WTC11 (cell line): ENCODE results near the gene ISM1. TPM values are rescaled to one million over a fixed set of nuclear protein-coding genes. Genes with fewer than 3 reads are reported as not detected.

Experiments
- AFF4 ChIP-seq: sonication (generic); formaldehyde crosslinking; IDR thresholded peaks from 2 replicates; pipeline ENCODE4 v1.8.1; 2023; ENCODE audit warnings: mild to moderate bottlenecking, missing genetic modification reagents, borderline replicate concordance
- ATF3 ChIP-seq: sonication (generic); formaldehyde crosslinking; conservative IDR thresholded peaks from 2 replicates; pipeline ENCODE4 v1.8.1; 2022; ENCODE audit warnings: mild to moderate bottlenecking, missing genetic modification reagents
- CDX4 ChIP-seq: fragments of 250-450 bp; sonication (Bioruptor Pico); IDR thresholded peaks from 2 replicates; pipeline ENCODE4 v1.9.0; 2021; ENCODE audit warnings: moderate library complexity, mild to moderate bottlenecking, inconsistent platforms, borderline replicate concordance
- EMX1 ChIP-seq: fragments of 250-450 bp; sonication (Bioruptor Pico); IDR thresholded peaks from 2 replicates; pipeline ENCODE4 v1.8.0; 2021; ENCODE audit warnings: mild to moderate bottlenecking
- GRHL2 ChIP-seq: fragments of 250-450 bp; sonication (Bioruptor Pico); IDR thresholded peaks from 2 replicates; pipeline ENCODE4 v1.8.0; 2022; ENCODE audit warnings: mild to moderate bottlenecking, moderate library complexity; ENCODE audit not compliant: insufficient replicate concordance, severe bottlenecking
- JAZF1 ChIP-seq: fragments of 250-450 bp; sonication (Bioruptor Pico); IDR thresholded peaks from 2 replicates; pipeline ENCODE4 v1.9.0; 2021; ENCODE audit warnings: moderate library complexity, mild to moderate bottlenecking, inconsistent platforms
- KAT7 ChIP-seq: sonication (generic); formaldehyde crosslinking; IDR thresholded peaks from 2 replicates; pipeline ENCODE4 v1.8.1; 2023; ENCODE audit warnings: missing genetic modification reagents, mild to moderate bottlenecking, borderline replicate concordance
- MXD4 ChIP-seq: fragments of 250-450 bp; sonication (Bioruptor Pico); IDR thresholded peaks from 2 replicates; pipeline ENCODE4 v1.8.0; 2021; ENCODE audit warnings: mild to moderate bottlenecking, moderate library complexity, borderline replicate concordance
- MYBL2 ChIP-seq: sonication (generic); formaldehyde crosslinking; IDR thresholded peaks from 2 replicates; pipeline ENCODE4 v1.8.1; 2023; ENCODE audit warnings: mild to moderate bottlenecking, moderate library complexity, missing genetic modification reagents
- NFYB ChIP-seq: sonication (generic); formaldehyde crosslinking; conservative IDR thresholded peaks from 2 replicates; pipeline ENCODE4 v1.8.0; 2022; ENCODE audit warnings: low read depth, missing genetic modification reagents
- OVOL2 ChIP-seq: fragments of 250-450 bp; sonication (Bioruptor Pico); IDR thresholded peaks from 2 replicates; pipeline ENCODE4 v1.9.0; 2021; ENCODE audit warnings: mild to moderate bottlenecking, borderline replicate concordance
- RELA ChIP-seq: sonication (generic); formaldehyde crosslinking; IDR thresholded peaks from 2 replicates; pipeline ENCODE4 v1.8.1; 2022; ENCODE audit warnings: missing genetic modification reagents, mild to moderate bottlenecking, borderline replicate concordance
- SMAD4 ChIP-seq: sonication (generic); formaldehyde crosslinking; IDR thresholded peaks from 2 replicates; pipeline ENCODE4 v1.8.0; 2022; ENCODE audit warnings: mild to moderate bottlenecking, missing genetic modification reagents
- TEAD1 ChIP-seq: sonication (generic); formaldehyde crosslinking; IDR thresholded peaks from 2 replicates; pipeline ENCODE4 v1.8.0; 2022; ENCODE audit warnings: mild to moderate bottlenecking, missing genetic modification reagents
- ZBTB21 ChIP-seq: sonication (generic); formaldehyde crosslinking; IDR thresholded peaks from 2 replicates; pipeline ENCODE4 v1.8.1; 2023; ENCODE audit warnings: mild to moderate bottlenecking, missing genetic modification reagents, borderline replicate concordance
- ZNF138 ChIP-seq: sonication (generic); formaldehyde crosslinking; conservative IDR thresholded peaks from 2 replicates; pipeline ENCODE4 v1.8.1; 2022; ENCODE audit warnings: mild to moderate bottlenecking, moderate library complexity, missing genetic modification reagents
- ZNF263 ChIP-seq: sonication (generic); formaldehyde crosslinking; IDR thresholded peaks from 2 replicates; pipeline ENCODE4 v1.8.1; 2022; ENCODE audit warnings: low read depth, mild to moderate bottlenecking, moderate library complexity, missing genetic modification reagents
- ZNF317 ChIP-seq: sonication (generic); formaldehyde crosslinking; IDR thresholded peaks from 2 replicates; pipeline ENCODE4 v1.8.1; 2023; ENCODE audit warnings: low read depth, mild to moderate bottlenecking, moderate library complexity, missing genetic modification reagents, borderline replicate concordance
- total RNA-seq: library from RNA; stranded (reverse); gene quantifications from 3 replicates; pipeline ENCODE4 v1.2.3, GENCODE V29; 2021
- TF ChIP-seq, protein P1 (sequence below): sonication (generic); formaldehyde crosslinking; IDR thresholded peaks from 2 replicates; pipeline ENCODE4 v1.8.1; 2023; ENCODE audit warnings: mild to moderate bottlenecking, missing genetic modification reagents
- TF ChIP-seq, protein P2 (sequence below): sonication (generic); formaldehyde crosslinking; IDR thresholded peaks from 2 replicates; pipeline ENCODE4 v1.8.1; 2022; ENCODE audit warnings: low read depth, mild to moderate bottlenecking, moderate library complexity, missing genetic modification reagents, borderline replicate concordance
- TF ChIP-seq, protein P3 (sequence below): fragments of 250-450 bp; sonication (Bioruptor Pico); conservative IDR thresholded peaks from 2 replicates; pipeline ENCODE4 v1.9.0; 2021; ENCODE audit warnings: mild to moderate bottlenecking
- TF ChIP-seq, protein P4 (sequence below): fragments of 250-450 bp; sonication (Bioruptor Pico); IDR thresholded peaks from 2 replicates; pipeline ENCODE4 v2.1.2; 2022; ENCODE audit warnings: mild to moderate bottlenecking, moderate library complexity
- TF ChIP-seq, protein P5 (sequence below): sonication (generic); formaldehyde crosslinking; IDR thresholded peaks from 2 replicates; pipeline ENCODE4 v1.8.1; 2022; ENCODE audit warnings: low read depth, missing genetic modification reagents, borderline replicate concordance

The ISM1 gene
- total RNA-seq, 1 experiment from 2014 or later: 0.52 TPM

- TF ChIP-seq AFF4 (CRISPR knock-in tag) (no peak), CDX4 (CRISPR knock-in tag) (no peak), MXD4 (CRISPR knock-in tag) (no peak), RELA (CRISPR knock-in tag) (peak; percentile 91), OVOL2 (CRISPR knock-in tag) (no peak), GRHL2 (CRISPR knock-in tag) (no peak), TEAD1 (CRISPR knock-in tag) (peak; percentile 96), SMAD4 (CRISPR knock-in tag) (0 out of 2 replicates have a peak, but pooled peaks have one; percentile 92), ZNF317 (CRISPR knock-in tag) (no peak; the same call in 1 of the 2 replicates), ATF3 (CRISPR knock-in tag) (peak; percentile 61; the same call in 1 of the 2 replicates), NFYB (no peak), EMX1 (CRISPR knock-in tag) (no peak), KAT7 (CRISPR knock-in tag) (peak; percentile 67; the same call in 1 of the 2 replicates), ZNF263 (CRISPR knock-in tag) (peak; percentile 77), ZNF138 (0 out of 2 replicates have a peak, but pooled peaks have one; percentile 65), MYBL2 (CRISPR knock-in tag) (peak; percentile 89), ZBTB21 (CRISPR knock-in tag) (peak; percentile 46; the same call in 1 of the 2 replicates), JAZF1 (no peak)
- TF ChIP-seq, protein P1, sequence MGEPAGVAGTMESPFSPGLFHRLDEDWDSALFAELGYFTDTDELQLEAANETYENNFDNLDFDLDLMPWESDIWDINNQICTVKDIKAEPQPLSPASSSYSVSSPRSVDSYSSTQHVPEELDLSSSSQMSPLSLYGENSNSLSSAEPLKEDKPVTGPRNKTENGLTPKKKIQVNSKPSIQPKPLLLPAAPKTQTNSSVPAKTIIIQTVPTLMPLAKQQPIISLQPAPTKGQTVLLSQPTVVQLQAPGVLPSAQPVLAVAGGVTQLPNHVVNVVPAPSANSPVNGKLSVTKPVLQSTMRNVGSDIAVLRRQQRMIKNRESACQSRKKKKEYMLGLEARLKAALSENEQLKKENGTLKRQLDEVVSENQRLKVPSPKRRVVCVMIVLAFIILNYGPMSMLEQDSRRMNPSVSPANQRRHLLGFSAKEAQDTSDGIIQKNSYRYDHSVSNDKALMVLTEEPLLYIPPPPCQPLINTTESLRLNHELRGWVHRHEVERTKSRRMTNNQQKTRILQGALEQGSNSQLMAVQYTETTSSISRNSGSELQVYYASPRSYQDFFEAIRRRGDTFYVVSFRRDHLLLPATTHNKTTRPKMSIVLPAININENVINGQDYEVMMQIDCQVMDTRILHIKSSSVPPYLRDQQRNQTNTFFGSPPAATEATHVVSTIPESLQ (CRISPR knock-in tag): peak; percentile 85
- TF ChIP-seq, protein P2, sequence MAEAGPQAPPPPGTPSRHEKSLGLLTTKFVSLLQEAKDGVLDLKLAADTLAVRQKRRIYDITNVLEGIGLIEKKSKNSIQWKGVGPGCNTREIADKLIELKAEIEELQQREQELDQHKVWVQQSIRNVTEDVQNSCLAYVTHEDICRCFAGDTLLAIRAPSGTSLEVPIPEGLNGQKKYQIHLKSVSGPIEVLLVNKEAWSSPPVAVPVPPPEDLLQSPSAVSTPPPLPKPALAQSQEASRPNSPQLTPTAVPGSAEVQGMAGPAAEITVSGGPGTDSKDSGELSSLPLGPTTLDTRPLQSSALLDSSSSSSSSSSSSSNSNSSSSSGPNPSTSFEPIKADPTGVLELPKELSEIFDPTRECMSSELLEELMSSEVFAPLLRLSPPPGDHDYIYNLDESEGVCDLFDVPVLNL: peak; percentile 10; the same call in 1 of the 2 replicates
- TF ChIP-seq, protein P3, sequence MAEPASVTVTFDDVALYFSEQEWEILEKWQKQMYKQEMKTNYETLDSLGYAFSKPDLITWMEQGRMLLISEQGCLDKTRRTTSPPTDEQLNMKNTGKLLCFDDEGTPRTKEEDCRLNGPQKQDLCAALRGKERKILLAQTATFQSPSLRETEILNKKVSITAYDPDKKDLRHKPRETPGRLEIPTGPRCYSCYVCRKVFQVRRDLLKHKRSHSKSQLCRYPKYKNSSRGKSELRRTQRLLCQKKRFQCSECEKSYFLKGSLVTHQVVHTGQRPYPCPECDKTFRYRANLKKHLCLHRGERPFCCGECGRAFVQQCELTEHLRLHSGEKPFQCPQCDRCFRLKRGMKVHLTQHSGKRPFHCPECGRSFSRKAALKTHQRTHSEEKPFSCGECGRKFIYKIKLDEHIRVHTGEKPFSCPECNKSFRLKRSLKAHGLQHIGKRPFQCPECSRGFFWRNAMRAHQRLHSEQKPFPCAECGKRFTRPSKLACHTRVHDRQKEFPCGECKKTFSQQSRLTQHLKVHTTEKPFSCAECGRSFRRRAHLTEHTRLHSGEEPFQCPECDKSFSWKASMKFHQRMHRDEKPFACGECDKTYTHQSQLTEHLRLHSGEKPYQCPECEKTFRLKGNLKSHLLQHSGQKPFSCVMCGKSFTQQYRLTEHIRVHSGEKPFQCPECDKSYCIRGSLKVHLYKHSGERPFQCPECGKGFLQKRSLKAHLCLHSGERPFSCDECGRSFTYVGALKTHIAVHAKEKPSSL (CRISPR knock-in tag): no peak
- TF ChIP-seq, protein P4, sequence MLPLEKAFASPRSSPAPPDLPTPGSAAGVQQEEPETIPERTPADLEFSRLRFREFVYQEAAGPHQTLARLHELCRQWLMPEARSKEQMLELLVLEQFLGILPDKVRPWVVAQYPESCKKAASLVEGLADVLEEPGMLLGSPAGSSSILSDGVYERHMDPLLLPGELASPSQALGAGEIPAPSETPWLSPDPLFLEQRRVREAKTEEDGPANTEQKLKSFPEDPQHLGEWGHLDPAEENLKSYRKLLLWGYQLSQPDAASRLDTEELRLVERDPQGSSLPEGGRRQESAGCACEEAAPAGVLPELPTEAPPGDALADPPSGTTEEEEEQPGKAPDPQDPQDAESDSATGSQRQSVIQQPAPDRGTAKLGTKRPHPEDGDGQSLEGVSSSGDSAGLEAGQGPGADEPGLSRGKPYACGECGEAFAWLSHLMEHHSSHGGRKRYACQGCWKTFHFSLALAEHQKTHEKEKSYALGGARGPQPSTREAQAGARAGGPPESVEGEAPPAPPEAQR (CRISPR knock-in tag): no peak
- TF ChIP-seq, protein P5, sequence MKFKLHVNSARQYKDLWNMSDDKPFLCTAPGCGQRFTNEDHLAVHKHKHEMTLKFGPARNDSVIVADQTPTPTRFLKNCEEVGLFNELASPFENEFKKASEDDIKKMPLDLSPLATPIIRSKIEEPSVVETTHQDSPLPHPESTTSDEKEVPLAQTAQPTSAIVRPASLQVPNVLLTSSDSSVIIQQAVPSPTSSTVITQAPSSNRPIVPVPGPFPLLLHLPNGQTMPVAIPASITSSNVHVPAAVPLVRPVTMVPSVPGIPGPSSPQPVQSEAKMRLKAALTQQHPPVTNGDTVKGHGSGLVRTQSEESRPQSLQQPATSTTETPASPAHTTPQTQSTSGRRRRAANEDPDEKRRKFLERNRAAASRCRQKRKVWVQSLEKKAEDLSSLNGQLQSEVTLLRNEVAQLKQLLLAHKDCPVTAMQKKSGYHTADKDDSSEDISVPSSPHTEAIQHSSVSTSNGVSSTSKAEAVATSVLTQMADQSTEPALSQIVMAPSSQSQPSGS (CRISPR knock-in tag): no peak
These were observed 725 bp upstream of the ISM1 start (continued) for GRCh38 chr20:13220194-13220903.
